K562 (cell line): Measurements from ENCODE around the gene ZFP57. TPM values are rescaled to one million over a fixed set of nuclear protein-coding genes. Genes with fewer than 3 reads are reported as not detected.

Source experiments
- ATF1 ChIP-seq, 2 experiments: fragments of 450-650 bp in 1 of 2; IDR thresholded peaks; 2 replicates each; pipeline ENCODE4 v1.6.1; 2016; ENCODE audit warnings: missing compliant biosample characterization in 1 of 2, missing genetic modification characterization in 1 of 2
- ATF7 ChIP-seq: fragments of 450-650 bp; IDR thresholded peaks from 2 replicates; pipeline ENCODE4 v1.7.1; 2014; ENCODE audit warnings: mild to moderate bottlenecking, moderate library complexity
- GABPA ChIP-seq: fragments of 200-800 bp; sonication (Bioruptor generic); conservative IDR thresholded peaks from 2 replicates; pipeline ENCODE4 v1.6.1; 2016; ENCODE audit warnings: low read depth, missing genetic modification characterization, missing compliant biosample characterization
- HNRNPH1 ChIP-seq: fragments of 200-400 bp; formaldehyde crosslinking; optimal IDR thresholded peaks from 2 replicates; pipeline ENCODE3; 2017; ENCODE audit warnings: low read depth, mild to moderate bottlenecking, low read length, moderate library complexity
- NFIC ChIP-seq: fragments of 450-650 bp; IDR thresholded peaks from 2 replicates; pipeline ENCODE4 v1.6.1; 2017; ENCODE audit warnings: mild to moderate bottlenecking, inconsistent platforms
- NRF1 ChIP-seq, 2 experiments: fragments of 450-650 bp; IDR thresholded peaks in 1 of 2; conservative IDR thresholded peaks in 1 of 2; 2 replicates each; pipeline ENCODE4 v1.6.1; 2014; ENCODE audit warnings: mild to moderate bottlenecking in 2 of 2
- RHOXF2B ChIP-seq: fragments of 250-450 bp; sonication (Bioruptor Pico); conservative IDR thresholded peaks from 2 replicates; pipeline ENCODE4 v1.5.1; 2021
- SAP30 ChIP-seq: fragments of 200-600 bp; sonication (generic); IDR thresholded peaks from 2 replicates; pipeline ENCODE4 v1.6.1; 2012; ENCODE audit warnings: borderline replicate concordance, low read depth, mild to moderate bottlenecking, moderate library complexity, low read length, control low read depth, inconsistent platforms; ENCODE audit not compliant: insufficient read depth, poor library complexity, severe bottlenecking
- THAP12 ChIP-seq: fragments of 250-450 bp; sonication (Bioruptor Pico); IDR thresholded peaks from 2 replicates; pipeline ENCODE4 v1.9.0; 2021; ENCODE audit warnings: mild to moderate bottlenecking, inconsistent platforms
- ZNF41 ChIP-seq: fragments of 250-450 bp; sonication (Bioruptor Pico); conservative IDR thresholded peaks from 2 replicates; pipeline ENCODE4 v1.4.0; 2020; ENCODE audit warnings: mild to moderate bottlenecking
- ZNF583 ChIP-seq: fragments of 250-450 bp; sonication (Bioruptor Pico); IDR thresholded peaks from 2 replicates; pipeline ENCODE4 v1.4.0; 2020
- ZNF639 ChIP-seq, 2 experiments: fragments of 200-800 bp in 1 of 2; sonication (Bioruptor generic) in 1 of 2; sonication (generic) in 1 of 2; formaldehyde crosslinking in 1 of 2; IDR thresholded peaks in 1 of 2; conservative IDR thresholded peaks in 1 of 2; 2 replicates each; pipeline versions ENCODE4 v1.5.0 to v1.6.1; 2016 to 2020; ENCODE audit warnings: missing compliant biosample characterization in 1 of 2, missing genetic modification characterization in 1 of 2, missing genetic modification reagents in 1 of 2
- polyA plus RNA-seq, 8 experiments: library from polyadenylated mRNA; depleted of rRNA in 4 of 8; stranded (reverse) in 5 of 8; unstranded in 3 of 8; fragments of >200 nt; fragmentation: Nextera tagmentation in 2 of 8; fragmentation: Illumina TruSeq in 1 of 8; extraction: Ambion mirVana in 2 of 8; extraction: Trizol in 1 of 8; gene quantifications; 2 replicates each; pipeline versions ENCODE4 v1.2.1 to v1.2.3, GENCODE V29; 2011 to 2014; ENCODE audit warnings: inconsistent platforms in 1 of 8, missing spikeins in 1 of 8
- total RNA-seq, 7 experiments: library from RNA; depleted of rRNA in 6 of 7; stranded (reverse); fragments of >200 nt in 6 of 7; fragmentation: Illumina TruSeq in 2 of 7; extraction: Trizol in 2 of 7; gene quantifications; 2 replicates each; pipeline versions ENCODE4 v1.2.1 to v1.2.3, GENCODE V29; 2011 to 2021; ENCODE audit warnings: low replicate concordance in 1 of 7
- TF ChIP-seq, protein P1 (sequence below), 2 experiments: fragments of 450-650 bp; formaldehyde crosslinking in 1 of 2; IDR thresholded peaks; 2 replicates each; pipeline versions ENCODE4 v1.4.0 to v1.6.1; 2014 to 2020; ENCODE audit warnings: mild to moderate bottlenecking in 2 of 2, borderline replicate concordance in 1 of 2, low read depth in 1 of 2

ZFP57 gene
- total and polyA plus RNA-seq, 9 of the 15 experiments (the other 6 are each of a cell fraction or from before 2014, with no cell fraction given) = 0.04 to 0.28 (median 0.13) TPM

DNA sequence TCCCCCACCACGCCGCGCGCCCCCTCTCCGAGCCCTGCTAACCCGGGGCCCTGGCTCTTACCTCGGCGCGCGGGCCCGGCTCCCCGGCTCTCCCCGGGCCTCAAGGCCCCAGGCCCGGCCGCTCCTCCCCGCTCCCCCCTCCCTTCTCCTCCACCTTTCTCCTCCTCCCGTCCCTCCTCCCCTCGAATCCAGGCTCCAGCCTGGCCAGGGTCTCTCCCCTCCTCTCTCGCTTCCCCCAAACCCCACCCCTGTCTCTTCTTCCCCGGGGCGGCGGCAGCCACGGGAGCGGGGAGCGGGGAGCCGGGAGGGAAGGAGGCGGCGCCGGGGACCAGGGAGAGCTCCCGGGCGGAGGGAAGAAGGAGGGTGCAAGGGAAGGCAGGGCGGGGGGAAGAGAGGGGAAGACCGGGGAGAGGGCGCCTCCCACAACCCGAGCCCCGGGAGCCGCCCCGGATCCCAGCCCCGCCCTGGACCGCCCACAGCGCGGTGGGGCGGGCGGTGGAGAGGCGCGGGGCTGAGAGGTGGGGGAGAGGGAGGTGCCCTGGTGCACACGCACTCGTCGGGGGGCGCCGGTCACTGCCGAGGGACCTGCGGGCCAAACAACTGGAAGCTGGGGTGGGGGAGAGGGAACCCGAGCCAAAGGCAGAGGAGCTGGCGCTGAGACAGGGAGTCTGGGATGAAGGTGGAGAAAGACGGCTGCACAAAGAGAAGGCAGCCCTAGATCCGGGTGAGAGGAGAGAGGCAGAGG is 48.0 kb downstream of the ZFP57 start, which contains the start of gene GABBR1 (continued):
- TF ChIP-seq ATF1 (CRISPR knock-in tag; IDR thresholded peaks at IDR 0.05) (no peak), ATF1 (tag; IDR thresholded peaks at IDR 0.05) (0 out of 2 replicates have a peak, but pooled peaks have one; percentile 18), ZNF583 (CRISPR knock-in tag) (0 out of 2 replicates have a peak, but pooled peaks have one; percentile 24), THAP12 (CRISPR knock-in tag) (0 out of 2 replicates have a peak, but pooled peaks have one; percentile 44), RHOXF2B (no peak), ATF7 (peak; percentile 25; the same call in 1 of the 2 replicates), NRF1 (conservative IDR thresholded peaks at IDR 0.05 in 1 of 2, IDR thresholded peaks at IDR 0.05 in 1 of 2) (peak; percentile 52 to 66), GABPA (tag) (peak; percentile 53), HNRNPH1 (no peak), ZNF639 (CRISPR knock-in tag; conservative IDR thresholded peaks at IDR 0.05 in 1 of 2, IDR thresholded peaks at IDR 0.05 in 1 of 2) (0 out of 4 replicates have a peak, but pooled peaks of 1 of the 2 experiments have one; percentile 53), SAP30 (no peak), ZNF41 (CRISPR knock-in tag) (no peak), NFIC (peak; percentile 24; the same call in 1 of the 2 replicates)
- TF ChIP-seq, protein P1, sequence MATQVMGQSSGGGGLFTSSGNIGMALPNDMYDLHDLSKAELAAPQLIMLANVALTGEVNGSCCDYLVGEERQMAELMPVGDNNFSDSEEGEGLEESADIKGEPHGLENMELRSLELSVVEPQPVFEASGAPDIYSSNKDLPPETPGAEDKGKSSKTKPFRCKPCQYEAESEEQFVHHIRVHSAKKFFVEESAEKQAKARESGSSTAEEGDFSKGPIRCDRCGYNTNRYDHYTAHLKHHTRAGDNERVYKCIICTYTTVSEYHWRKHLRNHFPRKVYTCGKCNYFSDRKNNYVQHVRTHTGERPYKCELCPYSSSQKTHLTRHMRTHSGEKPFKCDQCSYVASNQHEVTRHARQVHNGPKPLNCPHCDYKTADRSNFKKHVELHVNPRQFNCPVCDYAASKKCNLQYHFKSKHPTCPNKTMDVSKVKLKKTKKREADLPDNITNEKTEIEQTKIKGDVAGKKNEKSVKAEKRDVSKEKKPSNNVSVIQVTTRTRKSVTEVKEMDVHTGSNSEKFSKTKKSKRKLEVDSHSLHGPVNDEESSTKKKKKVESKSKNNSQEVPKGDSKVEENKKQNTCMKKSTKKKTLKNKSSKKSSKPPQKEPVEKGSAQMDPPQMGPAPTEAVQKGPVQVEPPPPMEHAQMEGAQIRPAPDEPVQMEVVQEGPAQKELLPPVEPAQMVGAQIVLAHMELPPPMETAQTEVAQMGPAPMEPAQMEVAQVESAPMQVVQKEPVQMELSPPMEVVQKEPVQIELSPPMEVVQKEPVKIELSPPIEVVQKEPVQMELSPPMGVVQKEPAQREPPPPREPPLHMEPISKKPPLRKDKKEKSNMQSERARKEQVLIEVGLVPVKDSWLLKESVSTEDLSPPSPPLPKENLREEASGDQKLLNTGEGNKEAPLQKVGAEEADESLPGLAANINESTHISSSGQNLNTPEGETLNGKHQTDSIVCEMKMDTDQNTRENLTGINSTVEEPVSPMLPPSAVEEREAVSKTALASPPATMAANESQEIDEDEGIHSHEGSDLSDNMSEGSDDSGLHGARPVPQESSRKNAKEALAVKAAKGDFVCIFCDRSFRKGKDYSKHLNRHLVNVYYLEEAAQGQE (IDR thresholded peaks at IDR 0.05; ENCODE audit: borderline replicate concordance) = peak; percentile 82
- TF ChIP-seq, protein P1 (CRISPR knock-in tag; IDR thresholded peaks at IDR 0.05; ENCODE audit: low read depth) = peak; percentile 84
